ENCODE results near the gene LRRC59.
"Not testable (repeated sequence)": the region's sequence is repeated elsewhere in the genome, so short reads cannot be mapped to it uniquely, and the experiment has no call there.

The LRRC59 gene

DNA sequence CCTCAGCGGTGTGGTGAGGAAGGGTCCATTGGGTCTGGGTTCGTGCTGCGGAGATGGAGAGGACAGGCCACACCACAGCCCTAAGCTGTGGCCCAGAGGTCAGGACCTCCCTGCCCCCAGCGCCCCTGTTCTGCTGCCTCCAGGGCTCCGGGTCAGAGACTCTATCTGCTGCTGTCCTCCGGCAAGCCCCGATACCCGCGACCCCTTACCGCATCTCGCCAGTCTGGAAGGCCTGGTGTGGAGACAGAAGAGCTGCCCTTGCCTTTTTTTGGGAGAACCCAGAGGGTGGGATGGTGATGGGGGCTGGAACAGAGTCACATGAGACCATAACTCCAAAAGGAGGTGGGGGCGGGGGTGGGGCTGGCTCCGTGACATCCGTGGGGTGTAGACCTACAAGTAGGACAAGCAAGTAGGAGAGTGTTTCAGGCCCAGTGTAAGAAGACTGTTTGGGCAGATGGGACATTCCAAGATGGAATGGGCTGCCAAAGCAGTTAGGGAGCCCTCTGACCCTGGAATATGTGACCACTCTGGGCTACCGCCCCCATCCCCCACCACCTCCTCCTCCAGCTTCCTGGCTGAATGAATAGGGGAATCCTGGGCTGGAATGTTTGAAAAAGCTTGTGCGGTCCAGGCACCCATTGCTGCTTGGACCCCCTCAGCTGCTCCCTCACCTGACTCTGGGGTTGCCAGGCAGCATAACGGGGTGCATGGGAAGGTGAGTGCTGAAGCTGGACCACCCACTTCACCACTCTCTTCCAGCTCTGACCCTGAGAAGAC lies 50.0 kb downstream of the LRRC59 start:
- DNase-seq (ENCODE audit: low spot score), result no peak

DNA sequence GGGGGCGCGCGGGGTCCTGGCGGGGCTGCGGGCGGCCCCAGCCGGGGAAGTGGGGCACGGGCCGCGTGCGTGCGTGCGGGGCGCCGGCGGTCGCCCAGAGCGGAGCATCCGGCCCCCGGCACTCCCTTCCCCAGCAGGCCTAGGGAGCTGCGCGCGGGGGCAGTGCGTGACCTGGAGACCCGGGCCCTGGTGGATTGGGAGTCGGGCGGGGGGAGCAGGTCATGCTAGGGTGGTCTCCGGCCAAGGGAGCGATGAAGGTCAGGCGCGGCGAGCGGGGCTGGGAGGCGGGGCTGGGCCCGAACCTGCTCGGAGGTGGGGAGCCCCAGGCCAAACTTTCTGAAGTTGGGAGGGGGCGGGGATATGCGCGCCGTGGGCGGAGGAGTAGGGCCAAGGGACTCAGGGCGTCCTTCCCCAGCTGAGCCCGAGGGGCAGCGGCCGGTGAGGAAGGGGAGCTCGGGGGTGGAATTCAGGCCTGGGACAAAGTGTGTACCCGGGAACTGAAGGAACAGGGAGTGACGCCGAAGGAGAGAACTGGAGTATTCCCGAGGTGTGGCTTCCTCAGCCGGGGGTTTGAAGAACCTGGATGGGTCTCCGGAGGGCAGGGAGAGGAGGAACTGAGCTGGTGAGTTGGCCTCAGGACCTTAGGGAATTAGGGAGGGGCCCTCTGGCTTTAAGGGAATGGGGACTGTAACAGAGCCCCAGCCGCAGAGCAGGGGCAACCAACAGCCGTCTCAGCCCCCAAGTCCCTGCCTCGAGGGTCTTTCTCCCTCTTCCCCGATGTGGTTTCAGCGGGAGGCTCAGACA lies 50.8 kb downstream of the LRRC59 start:
- peak; percentile 30 for DNase-seq (ENCODE audit: low spot score)

DNA sequence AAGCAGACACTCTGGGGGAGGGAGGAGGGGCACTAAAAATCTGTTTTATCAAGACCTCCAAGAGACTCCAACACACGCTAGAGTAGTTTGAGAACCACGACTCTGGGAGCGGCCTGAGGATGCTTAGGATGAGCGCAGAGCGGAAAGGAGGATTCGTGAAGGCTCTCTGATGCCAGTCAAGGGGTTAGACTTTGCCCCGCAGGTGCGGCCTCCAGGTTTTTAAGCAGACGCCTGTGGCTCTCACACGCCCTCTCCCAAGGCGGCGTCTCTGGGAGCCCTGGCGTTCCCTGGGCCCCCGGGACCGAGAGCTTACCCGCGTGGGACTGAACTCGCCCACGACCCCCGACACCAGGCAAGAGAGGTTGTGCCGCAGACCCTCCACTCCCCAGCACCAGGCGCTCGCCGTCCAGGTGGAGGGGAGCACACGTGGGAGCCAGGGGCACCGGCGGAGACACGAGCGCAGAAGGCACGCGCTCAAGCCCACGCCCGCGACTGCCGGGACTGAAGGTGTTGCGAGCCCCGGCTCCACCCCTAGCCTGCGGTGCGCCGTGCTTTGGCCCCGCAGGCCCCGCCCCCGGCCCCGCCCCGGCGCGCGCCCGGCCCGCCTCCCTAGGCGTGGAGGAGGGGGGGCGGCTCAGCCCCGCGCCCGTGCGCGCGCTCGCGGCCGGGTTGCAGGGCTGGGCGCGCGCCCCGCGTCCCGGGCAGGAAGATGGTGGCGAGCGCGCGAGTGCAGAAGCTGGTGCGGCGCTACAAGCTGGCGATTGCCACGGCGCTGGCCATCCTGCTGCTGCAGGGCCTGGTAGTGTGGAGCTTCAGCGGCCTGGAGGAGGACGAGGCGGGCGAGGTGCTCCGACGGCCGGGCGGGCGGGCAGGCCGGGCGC lies 51.7 kb downstream of the LRRC59 start, which contains the start of gene XYLT2:
Gene XYLT2, plus strand, starts transcription at position 695 of the 881 bp plus-strand sequence. Its CDS starts 15 bp downstream, at position 710.
- DNase-seq (ENCODE audit: low spot score), result peak; percentile 84

DNA sequence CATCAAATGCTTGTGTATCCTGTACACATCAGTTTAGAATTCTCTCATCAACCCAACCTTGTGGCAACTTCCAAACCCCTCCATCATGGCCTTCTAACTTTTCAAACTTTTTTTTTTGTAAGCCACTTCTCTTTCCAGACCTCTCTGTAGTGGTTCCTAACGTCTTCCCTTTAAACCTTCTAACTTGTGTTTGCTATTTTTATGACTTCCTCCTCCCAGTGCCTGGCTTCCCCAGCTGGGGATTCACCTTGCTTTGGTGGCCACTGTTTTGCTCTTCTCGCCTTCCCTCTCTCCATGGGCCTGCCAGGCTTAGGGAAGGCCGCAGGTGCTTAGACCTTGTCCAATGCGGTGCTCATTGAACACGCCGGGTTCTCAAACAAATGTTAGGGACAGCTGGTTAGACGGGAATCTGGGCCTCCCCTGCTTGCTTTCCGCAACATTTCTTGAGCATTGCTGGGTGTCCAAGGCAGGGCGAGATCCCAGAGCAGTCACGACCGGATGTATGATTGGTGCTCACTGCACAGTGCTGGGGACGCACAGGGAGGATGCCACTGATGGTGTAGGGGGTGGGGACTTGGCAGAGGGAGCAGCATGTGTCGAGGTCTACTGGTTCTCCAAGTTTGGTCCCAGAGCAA lies 52.5 kb downstream of the LRRC59 start:
- no peak for DNase-seq (ENCODE audit: low spot score)

DNA sequence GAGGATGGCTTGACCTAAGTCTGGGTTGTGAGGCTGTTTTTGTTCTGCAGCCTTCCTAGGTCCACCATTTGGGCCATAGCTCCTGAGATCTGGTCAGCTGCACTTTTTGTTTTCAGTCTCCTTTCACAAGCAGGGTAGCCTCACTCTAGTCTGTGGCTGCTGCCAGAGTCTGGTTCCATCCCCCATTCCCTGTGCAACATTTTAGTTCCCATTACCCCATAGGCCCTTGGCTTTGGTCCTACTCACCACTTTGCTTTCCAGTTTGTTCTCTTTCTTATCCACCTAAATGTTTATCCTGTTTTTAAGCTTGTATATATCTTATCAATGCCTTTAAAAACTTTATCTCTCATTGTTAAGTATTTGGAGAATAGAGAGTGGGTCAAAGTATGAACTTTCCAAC lies 57.9 kb downstream of the LRRC59 start:
- DNase-seq (ENCODE audit: low spot score), result no peak

DNA sequence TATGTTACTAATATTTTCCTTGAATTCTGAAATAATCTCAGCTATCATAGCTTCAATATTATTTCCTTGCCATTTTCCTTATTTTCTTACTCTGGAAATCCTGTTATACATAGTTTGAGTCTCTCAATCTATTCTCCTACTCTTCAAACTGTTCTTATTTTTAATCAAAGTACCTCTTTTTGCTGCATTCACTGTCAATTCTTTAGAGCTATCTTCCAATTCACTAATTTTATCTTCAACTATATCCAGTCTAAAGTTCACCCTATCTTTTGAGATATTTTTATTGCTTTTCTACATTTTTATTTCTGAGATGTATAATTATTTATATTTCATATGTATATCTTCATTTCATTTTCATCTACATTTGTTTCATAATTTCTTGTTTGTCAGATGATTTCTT lies 58.7 kb downstream of the LRRC59 start:
- no peak for DNase-seq (ENCODE audit: low spot score)

DNA sequence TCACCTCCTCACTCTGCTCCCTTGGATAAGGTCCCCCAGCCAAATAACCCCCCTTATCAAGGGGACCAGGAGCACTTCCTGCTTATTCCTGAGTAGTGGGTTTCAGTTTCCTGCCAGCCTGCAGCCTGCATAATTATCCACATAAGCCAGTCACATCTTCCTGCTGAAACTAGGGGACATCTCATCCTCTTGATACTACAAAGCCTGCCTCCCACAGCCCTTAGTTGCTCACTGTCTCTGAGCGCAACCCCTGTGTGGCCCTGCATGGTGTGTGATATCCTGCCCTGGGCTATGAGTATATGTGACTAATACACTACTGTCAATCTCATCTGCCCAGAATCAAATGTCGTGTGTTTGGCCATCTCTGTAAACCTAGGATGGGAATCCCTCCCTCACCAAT lies 59.4 kb downstream of the LRRC59 start:
- peak; percentile 60 for DNase-seq (ENCODE audit: low spot score)

DNA sequence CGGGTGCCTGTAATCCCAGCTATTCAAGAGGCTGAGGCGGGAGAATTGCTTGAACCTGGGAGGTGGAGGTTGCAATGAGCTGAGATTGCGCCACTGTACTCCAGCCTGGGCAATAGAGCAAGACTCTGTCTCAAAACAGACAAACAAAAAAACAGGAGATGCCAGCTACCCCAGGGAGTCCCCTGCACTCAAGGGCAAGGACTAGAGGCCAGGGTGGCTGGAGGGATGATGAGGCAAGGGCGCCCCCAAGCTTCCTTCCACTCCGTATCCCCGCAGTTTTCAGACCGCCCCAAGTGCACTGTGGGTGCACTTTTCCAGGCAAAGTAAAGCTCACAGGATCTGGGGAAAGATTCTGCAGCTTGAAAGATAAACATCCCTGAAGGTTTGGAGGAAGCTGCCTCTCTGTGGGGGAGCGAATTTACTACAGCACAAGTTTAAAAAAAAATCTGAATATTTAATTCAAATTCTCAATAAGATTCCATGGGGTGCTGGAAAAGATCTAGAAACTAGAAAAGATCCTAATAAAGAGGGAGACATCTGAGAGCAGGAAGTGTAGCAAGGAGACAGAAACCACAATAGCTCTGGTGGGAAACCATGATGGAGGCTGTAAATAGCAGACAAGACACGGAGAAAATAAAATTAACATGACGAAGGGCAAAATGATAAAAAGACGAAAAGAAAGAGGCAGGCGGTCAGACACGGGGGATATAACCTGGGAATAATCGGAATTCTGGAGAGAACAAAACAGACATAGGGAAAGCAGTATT lies 63.8 kb downstream of the LRRC59 start:
- not testable (repeated sequence) for DNase-seq (ENCODE audit: low spot score)

DNA sequence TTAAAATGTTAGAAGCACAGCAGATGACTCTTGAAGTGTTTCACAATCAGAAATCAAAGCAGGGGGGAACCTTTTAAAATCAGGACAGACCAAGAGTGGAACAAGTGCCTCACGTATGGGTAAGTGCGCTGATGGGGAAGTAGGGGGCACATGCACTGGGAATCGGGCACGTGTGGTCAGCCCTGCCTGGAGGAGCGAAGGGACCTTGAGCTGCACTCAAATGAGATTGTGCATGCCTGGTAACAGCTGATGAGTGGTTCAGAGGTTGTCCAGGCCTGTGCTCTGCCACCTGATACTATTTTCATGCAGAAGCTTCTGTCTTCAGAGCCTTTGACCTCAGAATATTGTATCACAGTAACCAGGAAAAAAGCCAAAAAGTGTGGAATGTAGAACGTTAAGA lies 65.1 kb downstream of the LRRC59 start:
- no peak for DNase-seq (ENCODE audit: low spot score)
